Measurements from ENCODE around the gene MGMT.

Gene MGMT

GRCh38 chr10:129530581-129530980 is 63.5 kb downstream of the MGMT start:
- Histone ChIP-seq H3K4me1 (ENCODE audit: insufficient read depth, low read length) (peaks cover 25% of the 10 kb centered on the region), H3K9ac (ENCODE audit: low read depth, low read length) (no peak overlapping the region), H3K9me3 (ENCODE audit: insufficient read depth, low read length, severe bottlenecking) (no peaks in the 10 kb centered on the region), H3K36me3 (ENCODE audit: insufficient read depth, low read length) (peaks cover 3% of the 10 kb centered on the region; the same call in 1 of the 2 replicates), H3K27me3 (ENCODE audit: insufficient read depth, low read length, poor library complexity) (no peaks in the 10 kb centered on the region), H2AFZ (ENCODE audit: low read depth, low read length) (no peak overlapping the region), H3K79me2 (ENCODE audit: insufficient read depth, low read length) (peaks cover 74% of the 10 kb centered on the region), H4K20me1 (ENCODE audit: insufficient read depth, low read length) (peaks cover 33% of the 10 kb centered on the region), H3K27ac (ENCODE audit: low read length) (peak overlapping the region; percentile 44; the same call in 1 of the 2 replicates), H3K4me2 (ENCODE audit: insufficient read depth, low read length) (no peak overlapping the region), H3K4me3 (ENCODE audit: low read depth in 1 of 2, low read length in 2 of 2) (no peak overlapping the region)
- DNase-seq: peak; percentile 17
- ATAC-seq (ENCODE audit: insufficient read depth, low read depth): 0 out of 3 replicates have a peak, but pooled peaks have one; percentile 27
- TF ChIP-seq CTCF (IDR thresholded peaks at IDR 0.05; ENCODE audit: borderline replicate concordance, extremely low read depth, low read length, poor library complexity, severe bottlenecking) (no peak), EZH2 (IDR thresholded peaks at IDR 0.05; ENCODE audit: borderline replicate concordance, low read depth, low read length, severe bottlenecking) (no peak)

GRCh38 chr10:129531195-129531968 is 64.3 kb downstream of the MGMT start:
- no peak overlapping the region for H2AFZ ChIP-seq (ENCODE audit: low read depth, low read length)
- H3K27me3 ChIP-seq (ENCODE audit: insufficient read depth, low read length, poor library complexity): no peaks in the 10 kb centered on the region
- H3K36me3 ChIP-seq (ENCODE audit: insufficient read depth, low read length): peaks cover 7% of the 10 kb centered on the region
- H3K79me2 ChIP-seq (ENCODE audit: insufficient read depth, low read length): peaks cover 69% of the 10 kb centered on the region
- no peak overlapping the region for H3K4me2 ChIP-seq (ENCODE audit: insufficient read depth, low read length)
- ATAC-seq (ENCODE audit: insufficient read depth, low read depth) (no peak), DNase-seq (no peak)
- no peaks in the 10 kb centered on the region for H3K9me3 ChIP-seq (ENCODE audit: insufficient read depth, low read length, severe bottlenecking)
- H3K4me3 ChIP-seq (ENCODE audit: low read depth in 1 of 2, low read length in 2 of 2): no peak overlapping the region
- peaks cover 25% of the 10 kb centered on the region for H3K4me1 ChIP-seq (ENCODE audit: insufficient read depth, low read length)
- H3K9ac ChIP-seq (ENCODE audit: low read depth, low read length): no peak overlapping the region
- H4K20me1 ChIP-seq (ENCODE audit: insufficient read depth, low read length): peaks cover 34% of the 10 kb centered on the region
- TF ChIP-seq EZH2 (IDR thresholded peaks at IDR 0.05; ENCODE audit: borderline replicate concordance, low read depth, low read length, severe bottlenecking): no peak
- no peak for TF ChIP-seq CTCF (IDR thresholded peaks at IDR 0.05; ENCODE audit: borderline replicate concordance, extremely low read depth, low read length, poor library complexity, severe bottlenecking)
- H3K27ac ChIP-seq (ENCODE audit: low read length): peak overlapping the region; percentile 37

- H3K27me3 ChIP-seq (ENCODE audit: insufficient read depth, low read length, poor library complexity): no peaks in the 10 kb centered on the region
- H4K20me1 ChIP-seq (ENCODE audit: insufficient read depth, low read length): peaks cover 34% of the 10 kb centered on the region
- no peaks in the 10 kb centered on the region for H3K9me3 ChIP-seq (ENCODE audit: insufficient read depth, low read length, severe bottlenecking)
- no peak for ATAC-seq (ENCODE audit: insufficient read depth, low read depth)
- H3K27ac ChIP-seq (ENCODE audit: low read length): peak overlapping the region; percentile 37
- no peak overlapping the region for H3K4me2 ChIP-seq (ENCODE audit: insufficient read depth, low read length)
- TF ChIP-seq CTCF (IDR thresholded peaks at IDR 0.05; ENCODE audit: borderline replicate concordance, extremely low read depth, low read length, poor library complexity, severe bottlenecking) (no peak), EZH2 (IDR thresholded peaks at IDR 0.05; ENCODE audit: borderline replicate concordance, low read depth, low read length, severe bottlenecking) (no peak)
- DNase-seq: no peak
- peaks cover 64% of the 10 kb centered on the region for H3K79me2 ChIP-seq (ENCODE audit: insufficient read depth, low read length)
- H2AFZ ChIP-seq (ENCODE audit: low read depth, low read length): no peak overlapping the region
- peaks cover 25% of the 10 kb centered on the region for H3K4me1 ChIP-seq (ENCODE audit: insufficient read depth, low read length)
- H3K9ac ChIP-seq (ENCODE audit: low read depth, low read length): no peak overlapping the region
- peaks cover 7% of the 10 kb centered on the region for H3K36me3 ChIP-seq (ENCODE audit: insufficient read depth, low read length)
- H3K4me3 ChIP-seq (ENCODE audit: low read depth in 1 of 2, low read length in 2 of 2): no peak overlapping the region
Measured at GRCh38 chr10:129531969-129532660, 65.1 kb downstream of the MGMT start.
